SK-N-SH (cell line): ENCODE measurements around the gene TFF3.

Experiments
- NRF1 ChIP-seq: IDR thresholded peaks from 2 replicates; pipeline ENCODE4 v1.6.1; 2012; ENCODE audit warnings: low read depth, mild to moderate bottlenecking, low read length
- TAF1 ChIP-seq: IDR thresholded peaks from 2 replicates; pipeline ENCODE4 v1.6.1; 2012; ENCODE audit warnings: low read depth, mild to moderate bottlenecking, low read length, moderate library complexity, borderline replicate concordance

DNA sequence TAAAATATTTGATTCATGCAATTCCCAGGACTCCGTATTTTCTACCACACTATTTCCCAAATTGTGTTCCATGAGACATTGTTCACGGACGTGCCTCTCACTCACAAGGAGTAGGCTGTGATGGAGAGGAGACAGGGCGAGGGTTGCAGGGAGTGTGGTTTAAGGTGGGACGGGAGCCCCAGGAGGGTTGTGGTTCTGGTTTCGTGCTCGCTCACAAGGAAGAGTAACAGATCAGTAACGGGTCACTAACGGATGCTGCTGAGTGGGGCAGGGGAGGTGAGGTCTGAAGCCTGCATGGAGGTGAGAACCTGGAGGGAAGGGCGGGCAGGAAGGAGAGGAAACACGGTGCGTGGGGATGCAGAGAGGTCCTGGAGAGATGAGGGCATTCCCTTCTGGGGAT, 28.8 kb downstream of the TFF3 start:
- TF ChIP-seq NRF1 (no peak), TAF1 (no peak)
